Measurements from ENCODE around the gene NDUFA9.

Gene NDUFA9

DNA sequence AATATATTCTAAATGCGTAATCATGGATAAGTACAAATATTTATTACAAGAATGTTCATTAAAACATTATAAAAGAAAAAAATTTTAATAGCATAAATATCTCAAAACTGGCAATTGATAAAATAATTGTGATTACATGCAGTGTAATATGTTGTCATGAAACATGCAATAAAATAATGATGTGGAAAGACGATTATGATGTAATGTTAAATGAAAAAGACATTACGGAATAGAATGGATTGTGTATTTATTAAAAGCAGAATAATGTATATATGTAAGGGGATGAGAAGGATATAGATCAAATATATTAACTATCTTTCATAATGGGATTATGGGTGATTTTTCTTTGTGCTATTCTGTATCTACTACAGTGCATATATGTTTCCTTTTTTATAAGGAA is 32.8 kb downstream of the NDUFA9 start:
- Histone ChIP-seq H3K9ac (no peak overlapping the region), H4K20me1 (ENCODE audit: insufficient read depth) (no peaks in the 10 kb centered on the region), H3K79me2 (ENCODE audit: insufficient read depth, low read depth) (no peaks in the 10 kb centered on the region), H3K4me2 (no peak overlapping the region), H2AFZ (ENCODE audit: low read depth) (no peak overlapping the region), H3K27me3 (ENCODE audit: insufficient read depth, low read depth) (no peaks in the 10 kb centered on the region), H3K36me3 (ENCODE audit: insufficient read depth) (no peaks in the 10 kb centered on the region), H3K4me1 (ENCODE audit: low read depth, poor library complexity, severe bottlenecking) (no peaks in the 10 kb centered on the region), H3K27ac (no peak overlapping the region), H3K4me3 (IDR thresholded peaks at IDR 0.05; ENCODE audit: insufficient read depth, low read depth, low read length) (no peak overlapping the region)
- TF ChIP-seq, protein P1, sequence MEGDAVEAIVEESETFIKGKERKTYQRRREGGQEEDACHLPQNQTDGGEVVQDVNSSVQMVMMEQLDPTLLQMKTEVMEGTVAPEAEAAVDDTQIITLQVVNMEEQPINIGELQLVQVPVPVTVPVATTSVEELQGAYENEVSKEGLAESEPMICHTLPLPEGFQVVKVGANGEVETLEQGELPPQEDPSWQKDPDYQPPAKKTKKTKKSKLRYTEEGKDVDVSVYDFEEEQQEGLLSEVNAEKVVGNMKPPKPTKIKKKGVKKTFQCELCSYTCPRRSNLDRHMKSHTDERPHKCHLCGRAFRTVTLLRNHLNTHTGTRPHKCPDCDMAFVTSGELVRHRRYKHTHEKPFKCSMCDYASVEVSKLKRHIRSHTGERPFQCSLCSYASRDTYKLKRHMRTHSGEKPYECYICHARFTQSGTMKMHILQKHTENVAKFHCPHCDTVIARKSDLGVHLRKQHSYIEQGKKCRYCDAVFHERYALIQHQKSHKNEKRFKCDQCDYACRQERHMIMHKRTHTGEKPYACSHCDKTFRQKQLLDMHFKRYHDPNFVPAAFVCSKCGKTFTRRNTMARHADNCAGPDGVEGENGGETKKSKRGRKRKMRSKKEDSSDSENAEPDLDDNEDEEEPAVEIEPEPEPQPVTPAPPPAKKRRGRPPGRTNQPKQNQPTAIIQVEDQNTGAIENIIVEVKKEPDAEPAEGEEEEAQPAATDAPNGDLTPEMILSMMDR (conservative IDR thresholded peaks at IDR 0.05; ENCODE audit: low read depth, low read length), result no peak

- Histone ChIP-seq H3K27ac (no peak overlapping the region), H3K27me3 (ENCODE audit: insufficient read depth, low read depth) (no peaks in the 10 kb centered on the region), H3K4me1 (ENCODE audit: low read depth, poor library complexity, severe bottlenecking) (no peaks in the 10 kb centered on the region), H3K36me3 (ENCODE audit: insufficient read depth) (no peaks in the 10 kb centered on the region), H4K20me1 (ENCODE audit: insufficient read depth) (no peaks in the 10 kb centered on the region), H3K4me2 (no peak overlapping the region), H3K4me3 (IDR thresholded peaks at IDR 0.05; ENCODE audit: insufficient read depth, low read depth, low read length) (no peak overlapping the region), H3K9ac (no peak overlapping the region), H2AFZ (ENCODE audit: low read depth) (no peak overlapping the region), H3K79me2 (ENCODE audit: insufficient read depth, low read depth) (no peaks in the 10 kb centered on the region)
- TF ChIP-seq, protein P1 (conservative IDR thresholded peaks at IDR 0.05; ENCODE audit: low read depth, low read length), result no peak
Observed at GRCh38 chr12:4685317-4685716, 36.4 kb downstream of the NDUFA9 start.

DNA sequence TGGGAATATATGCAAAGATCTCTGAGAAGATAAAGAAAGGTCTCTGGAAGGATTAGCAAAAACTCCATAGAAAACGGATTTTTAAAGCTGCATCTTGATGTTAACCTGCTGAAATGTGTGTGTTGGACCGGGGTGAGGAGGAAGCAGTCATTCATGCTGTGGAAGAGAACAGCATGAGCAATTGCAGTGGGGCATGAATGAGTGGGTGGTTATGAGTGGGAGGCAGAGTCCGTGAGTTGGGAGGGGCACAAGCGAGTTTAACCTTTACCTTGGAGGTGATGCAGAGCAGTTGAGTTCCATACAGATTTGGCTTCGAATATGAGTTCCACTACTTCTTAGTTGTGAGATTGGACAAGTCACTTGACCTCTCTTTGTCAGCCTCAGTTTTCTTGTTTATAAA is 41.8 kb downstream of the NDUFA9 start:
- Histone ChIP-seq H4K20me1 (ENCODE audit: insufficient read depth) (no peaks in the 10 kb centered on the region), H3K27ac (no peak overlapping the region), H3K36me3 (ENCODE audit: insufficient read depth) (no peaks in the 10 kb centered on the region), H3K79me2 (ENCODE audit: insufficient read depth, low read depth) (no peaks in the 10 kb centered on the region), H3K9ac (no peak overlapping the region), H3K4me2 (no peak overlapping the region), H3K27me3 (ENCODE audit: insufficient read depth, low read depth) (no peaks in the 10 kb centered on the region), H3K4me1 (ENCODE audit: low read depth, poor library complexity, severe bottlenecking) (no peaks in the 10 kb centered on the region), H2AFZ (ENCODE audit: low read depth) (no peak overlapping the region), H3K4me3 (IDR thresholded peaks at IDR 0.05; ENCODE audit: insufficient read depth, low read depth, low read length) (no peak overlapping the region)
- TF ChIP-seq, protein P1 (conservative IDR thresholded peaks at IDR 0.05; ENCODE audit: low read depth, low read length), result no peak

Data from KMS-11 (cell line).